ENCODE data around the gene ATP11B.

ATP11B gene

DNA sequence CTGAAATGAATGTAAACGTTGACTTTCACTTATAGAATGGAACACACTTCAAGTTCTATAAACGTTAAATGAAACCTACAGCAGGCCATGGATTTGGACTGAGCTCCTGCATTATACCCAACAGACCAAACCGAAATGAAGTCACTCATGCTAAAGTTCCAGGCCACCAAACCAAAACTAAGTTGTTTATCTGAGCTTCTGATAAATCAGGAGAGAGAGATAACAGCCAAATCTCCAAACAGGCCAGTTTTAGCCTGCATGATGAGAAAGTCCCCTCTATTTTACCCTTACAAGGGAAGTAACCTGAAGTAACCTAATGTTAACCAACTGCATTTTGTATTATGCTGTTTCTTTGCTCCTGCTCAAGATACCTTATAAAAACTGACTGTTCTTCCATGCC, 142.5 kb downstream of the ATP11B start:
- no peak overlapping the region for H3K27ac ChIP-seq
- TF ChIP-seq, protein P1, sequence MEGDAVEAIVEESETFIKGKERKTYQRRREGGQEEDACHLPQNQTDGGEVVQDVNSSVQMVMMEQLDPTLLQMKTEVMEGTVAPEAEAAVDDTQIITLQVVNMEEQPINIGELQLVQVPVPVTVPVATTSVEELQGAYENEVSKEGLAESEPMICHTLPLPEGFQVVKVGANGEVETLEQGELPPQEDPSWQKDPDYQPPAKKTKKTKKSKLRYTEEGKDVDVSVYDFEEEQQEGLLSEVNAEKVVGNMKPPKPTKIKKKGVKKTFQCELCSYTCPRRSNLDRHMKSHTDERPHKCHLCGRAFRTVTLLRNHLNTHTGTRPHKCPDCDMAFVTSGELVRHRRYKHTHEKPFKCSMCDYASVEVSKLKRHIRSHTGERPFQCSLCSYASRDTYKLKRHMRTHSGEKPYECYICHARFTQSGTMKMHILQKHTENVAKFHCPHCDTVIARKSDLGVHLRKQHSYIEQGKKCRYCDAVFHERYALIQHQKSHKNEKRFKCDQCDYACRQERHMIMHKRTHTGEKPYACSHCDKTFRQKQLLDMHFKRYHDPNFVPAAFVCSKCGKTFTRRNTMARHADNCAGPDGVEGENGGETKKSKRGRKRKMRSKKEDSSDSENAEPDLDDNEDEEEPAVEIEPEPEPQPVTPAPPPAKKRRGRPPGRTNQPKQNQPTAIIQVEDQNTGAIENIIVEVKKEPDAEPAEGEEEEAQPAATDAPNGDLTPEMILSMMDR (conservative IDR thresholded peaks at IDR 0.05; ENCODE audit: low read depth), result no peak
- no peak for DNase-seq (ENCODE audit: low spot score)
- CTCF ChIA-PET, result interaction anchor here (0.6 kb wide), 1 partner anchor 1007 kb away, joined by 4 read pairs; no protein-coding TSS in a partner anchor
- POLR2A ChIA-PET (ENCODE audit: low non-redundant PET), result no interaction called here

DNA sequence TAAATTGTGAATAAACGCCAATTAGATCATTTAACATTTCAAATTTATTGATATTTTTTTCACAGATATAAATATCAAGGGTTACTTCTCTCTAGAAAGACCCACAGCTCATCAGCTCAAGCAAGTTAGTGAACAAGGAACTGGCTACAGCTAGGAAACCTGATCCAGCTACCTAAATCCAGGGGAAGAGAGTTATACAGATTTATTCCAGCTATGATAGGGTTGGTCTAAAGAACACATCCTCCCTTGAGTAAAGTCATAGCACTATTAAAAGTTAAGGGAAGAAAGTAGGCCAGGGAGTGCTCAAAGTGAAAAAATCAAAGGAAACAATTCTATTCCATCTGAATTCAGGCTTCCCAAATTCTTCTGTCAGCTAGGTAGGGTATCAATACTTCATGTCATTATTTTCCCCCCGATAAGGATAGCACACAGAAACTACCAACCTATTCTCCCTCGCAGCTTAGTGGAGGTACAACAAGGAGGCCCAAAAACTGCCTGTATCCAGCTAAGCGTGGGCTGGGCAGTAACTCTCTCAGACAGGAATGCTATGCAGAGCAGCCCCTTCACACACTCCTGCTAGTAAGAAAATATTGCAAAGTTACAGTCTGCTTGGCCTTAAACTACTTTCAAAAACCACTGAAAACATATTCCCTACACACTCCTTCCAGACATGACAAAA, 143.1 kb downstream of the ATP11B start:
- no peak for DNase-seq (ENCODE audit: low spot score)
- ChIA-PET POLR2A (ENCODE audit: low non-redundant PET) (no interaction called here), CTCF (interaction anchor here (0.6 kb wide), 2 partner anchors 486 to 1008 kb away, joined by 3 to 4 read pairs; no protein-coding TSS in a partner anchor)
- TF ChIP-seq, protein P1 (conservative IDR thresholded peaks at IDR 0.05; ENCODE audit: low read depth), result no peak
- no peak overlapping the region for H3K27ac ChIP-seq

DNA sequence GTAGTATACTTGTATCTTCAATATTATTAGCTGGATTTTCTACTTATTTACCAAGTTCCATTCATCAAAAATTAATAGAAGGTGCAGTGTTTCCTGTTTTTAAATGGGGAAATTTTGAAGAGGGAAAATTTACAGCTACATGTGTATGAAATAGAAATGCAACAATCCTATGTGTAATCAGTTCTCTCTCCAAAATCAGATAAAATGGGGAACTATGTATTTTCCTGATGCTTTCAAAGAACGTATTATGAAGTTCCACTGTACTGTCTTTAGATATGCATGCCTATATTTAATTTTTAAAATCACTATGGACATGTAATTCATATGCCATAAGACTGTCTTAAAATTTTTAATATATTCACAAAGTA, 143.6 kb downstream of the ATP11B start:
- no peak overlapping the region for H3K27ac ChIP-seq
- no peak for DNase-seq (ENCODE audit: low spot score)
- POLR2A ChIA-PET (ENCODE audit: low non-redundant PET), result no interaction called here
- CTCF ChIA-PET, result interaction anchor here (0.6 kb wide), 1 partner anchor 485 kb away, joined by 3 read pairs; no protein-coding TSS in a partner anchor
- TF ChIP-seq, protein P1 (conservative IDR thresholded peaks at IDR 0.05; ENCODE audit: low read depth), result no peak

DNA sequence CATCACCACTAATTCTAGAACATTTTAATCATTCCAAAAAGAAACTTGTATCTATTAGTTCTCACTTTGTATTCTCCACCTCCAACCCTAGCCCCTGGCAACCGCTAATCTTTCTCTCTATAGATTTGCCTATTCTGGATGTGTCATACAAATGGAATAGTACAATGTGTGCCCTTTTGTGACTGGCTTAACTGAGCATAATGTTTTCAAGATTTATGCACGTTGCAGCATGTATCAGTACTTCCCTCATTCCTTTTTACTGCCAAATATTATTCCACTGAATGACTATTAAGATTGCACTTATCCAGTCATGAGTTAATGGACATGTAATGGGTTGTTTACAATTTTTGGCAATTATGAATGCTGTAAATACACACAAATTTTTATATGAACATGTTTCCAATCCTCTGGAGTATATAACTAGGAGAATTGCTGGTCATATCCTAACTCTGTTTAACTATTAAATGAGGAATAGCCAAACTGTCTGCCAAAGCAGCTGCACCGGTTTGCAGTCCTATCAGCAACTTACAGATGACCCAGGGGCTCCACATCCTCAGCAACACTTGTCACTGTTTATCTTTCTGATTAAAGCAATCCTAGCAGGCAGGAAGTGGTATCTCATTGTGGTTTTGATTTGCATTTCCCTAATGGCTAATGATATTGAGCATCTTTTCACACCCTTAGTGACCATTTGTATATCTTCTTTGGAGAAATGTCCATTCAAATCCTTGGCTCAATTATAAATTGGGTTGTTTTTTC, 144.2 kb downstream of the ATP11B start:
- TF ChIP-seq, protein P1 (conservative IDR thresholded peaks at IDR 0.05; ENCODE audit: low read depth), result no peak
- no peak for DNase-seq (ENCODE audit: low spot score)
- CTCF ChIA-PET, result interaction anchor here (0.6 kb wide), 1 partner anchor 485 kb away, joined by 3 read pairs; no protein-coding TSS in a partner anchor
- POLR2A ChIA-PET (ENCODE audit: low non-redundant PET), result no interaction called here
- H3K27ac ChIP-seq, result no peak overlapping the region

DNA sequence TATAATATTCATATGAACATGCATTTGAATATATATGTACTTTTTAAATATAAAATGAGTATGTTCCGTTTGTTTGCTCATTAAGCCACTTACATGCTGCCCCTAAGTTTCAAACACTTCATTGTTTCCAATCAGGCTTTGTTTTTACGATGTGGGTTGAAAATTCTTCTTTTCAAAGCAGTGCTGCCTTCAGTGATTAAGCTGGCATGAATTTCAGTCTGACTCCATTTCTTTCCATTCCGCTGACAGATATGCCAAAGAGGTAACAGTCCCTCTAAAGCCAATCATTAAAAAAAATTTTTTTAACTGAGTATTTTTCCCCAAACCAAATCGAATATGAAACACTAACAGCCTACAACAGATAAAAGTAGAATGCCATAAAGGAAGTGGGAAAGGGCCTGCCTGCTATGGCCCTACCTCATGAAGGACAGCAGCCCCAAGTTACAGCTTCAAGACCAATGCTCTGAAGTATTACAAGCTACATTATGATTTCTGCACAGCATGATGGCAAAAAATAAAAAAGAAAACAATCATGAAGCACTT, 147.0 kb downstream of the ATP11B start:
- H3K27ac ChIP-seq, result no peak overlapping the region
- CTCF ChIA-PET, result no interaction called here

DNA sequence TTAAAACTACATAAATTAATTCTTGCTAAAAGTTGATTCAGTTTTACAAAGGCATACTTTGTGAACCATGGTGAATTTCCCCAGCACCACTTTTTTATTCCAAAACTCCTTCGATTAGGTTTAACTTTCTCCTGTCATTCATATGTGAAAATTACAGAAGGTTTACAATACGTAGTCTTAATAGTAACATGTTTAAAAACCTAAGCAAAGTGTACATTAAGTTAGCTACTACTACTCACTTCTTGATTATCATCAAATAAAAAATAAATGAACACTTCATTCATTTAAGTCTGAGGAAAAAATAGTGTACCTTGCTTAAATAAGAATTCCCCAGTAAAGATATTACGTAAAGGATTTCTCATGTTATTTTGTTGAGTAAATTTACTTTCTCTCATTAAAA, 148.4 kb downstream of the ATP11B start:
- DNase-seq (ENCODE audit: low spot score), result no peak
- POLR2A ChIA-PET (ENCODE audit: low non-redundant PET), result no interaction called here
- CTCF ChIA-PET, result no interaction called here
- H3K27ac ChIP-seq, result no peak overlapping the region
- TF ChIP-seq, protein P1 (conservative IDR thresholded peaks at IDR 0.05; ENCODE audit: low read depth), result no peak

More for the DNA sequence above, 147.0 kb downstream of the ATP11B start:
- no peak for DNase-seq (ENCODE audit: low spot score)
- POLR2A ChIA-PET (ENCODE audit: low non-redundant PET), result no interaction called here
- TF ChIP-seq, protein P1 (conservative IDR thresholded peaks at IDR 0.05; ENCODE audit: low read depth), result no peak
